IgD-negative memory B cell (primary cell): Measurements from ENCODE around the gene MYL6B. TPM values are rescaled to one million over a fixed set of nuclear protein-coding genes. Genes with fewer than 3 reads are reported as not detected.
A peak's percentile ranks its signal among the peaks of the same experiment; 100 is the strongest.
"Not testable (repeated sequence)": the region's sequence is repeated elsewhere in the genome, so short reads cannot be mapped to it uniquely, and the experiment has no call there.

Experiments
- H3K27ac Mint-ChIP-seq, 3 donors: one replicate each; pipeline ENCODE4 v1.8.0; 2020 to 2022; ENCODE audit warnings: mild to moderate bottlenecking in 3 of 3, mixed read lengths in 3 of 3, moderate library complexity in 1 of 3
- H3K27me3 Mint-ChIP-seq: one replicate; pipeline ENCODE4 v1.8.0; 2021; ENCODE audit warnings: mixed read lengths
- H3K36me3 Mint-ChIP-seq: one replicate; pipeline ENCODE4 v1.8.0; 2020; ENCODE audit warnings: mild to moderate bottlenecking, mixed read lengths
- H3K4me1 Mint-ChIP-seq, 3 donors: one replicate each; pipeline ENCODE4 v1.8.0; 2020 to 2022; ENCODE audit warnings: mixed read lengths in 3 of 3, mild to moderate bottlenecking in 1 of 3
- H3K4me3 Mint-ChIP-seq, 4 donors: one replicate each; pipeline ENCODE4 v1.8.0; 2020 to 2022; ENCODE audit warnings: mild to moderate bottlenecking in 4 of 4, mixed read lengths in 4 of 4, moderate library complexity in 3 of 4
- H3K9me3 Mint-ChIP-seq, 3 donors: one replicate each; pipeline ENCODE4 v1.8.0; 2020 to 2021; ENCODE audit warnings: mixed read lengths in 3 of 3, mild to moderate bottlenecking in 1 of 3
- polyA plus RNA-seq: library from polyadenylated mRNA; unstranded; fragments of 300-500 nt; fragmentation: Illumina TruSeq; gene quantifications from one replicate; pipeline ENCODE4 v1.2.3, GENCODE V29; 2021

MYL6B gene
- polyA plus RNA-seq: 25.2 TPM

- Mint-ChIP-seq H3K27ac (peak within 1 kb of the TSS; percentile 87 to 96 (median 91)), H3K4me1 (peaks cover 9 to 26% (median 12%) of the 10 kb centered on the region in 3 donors), H3K27me3 (no peaks in the 10 kb centered on the region), H3K4me3 (peak within 1 kb of the TSS; percentile 87 to 97 (median 94)), H3K9me3 (no peaks in the 10 kb centered on the region), H3K36me3 (no peaks in the 10 kb centered on the region)
These were observed at the start of gene MYL6B for GRCh38 chr12:56152132-56152755. Gene MYL6B, plus strand, starts transcription at chr12:56152587. Its CDS starts 1,332 bp downstream, at chr12:56153919.

DNA sequence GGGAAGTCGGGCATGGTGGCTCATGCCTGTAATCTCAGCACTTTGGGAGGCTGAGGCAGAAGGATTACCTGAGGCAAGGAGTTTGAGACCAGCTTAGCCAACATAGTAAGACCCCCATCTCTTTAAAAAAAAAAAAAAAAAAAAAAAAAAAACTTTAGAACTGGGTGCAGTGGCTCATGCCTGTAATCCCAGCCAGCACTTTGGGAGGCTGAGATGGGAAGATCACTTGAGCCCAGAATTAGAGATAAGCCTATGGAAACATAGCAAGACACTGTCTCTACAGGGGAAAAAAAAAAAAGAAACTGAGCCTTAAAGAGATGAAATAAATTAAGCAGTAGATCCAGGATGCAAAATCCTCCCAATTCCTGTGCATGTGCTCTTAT lies 49.7 kb upstream of the MYL6B start:
- Mint-ChIP-seq H3K36me3 (peaks cover 2% of the 10 kb centered on the region), H3K9me3 (no peaks in the 10 kb centered on the region), H3K27ac (peak overlapping the region in 1 of 3 donors; percentile 86), H3K27me3 (peaks cover 4% of the 10 kb centered on the region), H3K4me3 (peak overlapping the region in 3 of 4 donors; percentile 24 to 96 (median 94)), H3K4me1 (peaks cover 7 to 28% (median 27%) of the 10 kb centered on the region in 3 donors)

DNA sequence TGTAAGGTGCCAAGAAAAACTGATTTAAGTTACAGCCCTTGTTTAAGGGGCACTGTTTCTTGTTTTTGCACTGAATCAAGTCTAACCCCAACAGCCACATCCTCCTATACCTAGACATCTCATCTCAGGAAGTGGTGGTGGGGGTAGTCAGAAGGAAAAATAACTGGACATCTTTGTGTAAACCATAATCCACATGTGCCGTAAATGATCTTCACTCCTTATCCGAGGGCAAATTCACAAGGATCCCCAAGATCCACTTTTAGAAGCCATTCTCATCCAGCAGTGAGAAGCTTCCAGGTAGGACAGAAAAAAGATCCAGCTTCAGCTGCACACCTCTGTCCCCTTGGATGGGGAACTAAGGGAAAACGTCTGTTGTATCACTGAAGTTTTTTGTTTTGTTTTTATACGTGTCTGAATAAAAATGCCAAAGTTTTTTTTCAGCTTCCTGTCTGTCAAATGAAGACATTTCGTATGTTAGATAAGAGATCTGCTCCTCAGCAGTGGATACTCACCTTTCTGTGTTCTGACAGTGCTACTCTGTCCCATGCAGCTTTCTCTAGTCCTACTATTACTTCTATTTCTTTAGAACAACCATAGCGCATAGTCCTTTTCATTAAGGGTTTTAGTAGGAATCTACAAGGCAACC lies 49.2 kb upstream of the MYL6B start:
- H3K36me3 Mint-ChIP-seq: peaks cover 2% of the 10 kb centered on the region
- peak overlapping the region; percentile 86 to 97 (median 93) for H3K27ac Mint-ChIP-seq
- peaks cover 2% of the 10 kb centered on the region for H3K27me3 Mint-ChIP-seq
- H3K4me3 Mint-ChIP-seq: peak overlapping the region; percentile 94 to 100 (median 98)
- H3K9me3 Mint-ChIP-seq: no peaks in the 10 kb centered on the region
- H3K4me1 Mint-ChIP-seq: peaks cover 7 to 28% (median 27%) of the 10 kb centered on the region in 3 donors

- Mint-ChIP-seq H3K4me1 (peaks cover 7 to 28% (median 27%) of the 10 kb centered on the region in 3 donors), H3K27ac (peak overlapping the region; percentile 86 to 97 (median 93)), H3K36me3 (peaks cover 2% of the 10 kb centered on the region), H3K4me3 (peak overlapping the region; percentile 94 to 100 (median 98)), H3K9me3 (no peaks in the 10 kb centered on the region), H3K27me3 (peaks cover 2% of the 10 kb centered on the region)
These were observed 48.6 kb upstream of the MYL6B start for GRCh38 chr12:56103823-56104108.

- peaks cover 7 to 28% (median 27%) of the 10 kb centered on the region in 3 donors for H3K4me1 Mint-ChIP-seq
- peak within 1 kb of the TSS; percentile 86 to 97 (median 93) for H3K27ac Mint-ChIP-seq
- H3K36me3 Mint-ChIP-seq: peaks cover 2% of the 10 kb centered on the region
- no peaks in the 10 kb centered on the region for H3K9me3 Mint-ChIP-seq
- peaks cover under 1% of the 10 kb centered on the region for H3K27me3 Mint-ChIP-seq
- H3K4me3 Mint-ChIP-seq: peak within 1 kb of the TSS; percentile 94 to 100 (median 98)
These were observed 48.1 kb upstream of the MYL6B start, which contains the start of gene PA2G4 for GRCh38 chr12:56104109-56104814. Gene PA2G4, plus strand, starts transcription at chr12:56104559. Its CDS starts 179 bp downstream, at chr12:56104738.

DNA sequence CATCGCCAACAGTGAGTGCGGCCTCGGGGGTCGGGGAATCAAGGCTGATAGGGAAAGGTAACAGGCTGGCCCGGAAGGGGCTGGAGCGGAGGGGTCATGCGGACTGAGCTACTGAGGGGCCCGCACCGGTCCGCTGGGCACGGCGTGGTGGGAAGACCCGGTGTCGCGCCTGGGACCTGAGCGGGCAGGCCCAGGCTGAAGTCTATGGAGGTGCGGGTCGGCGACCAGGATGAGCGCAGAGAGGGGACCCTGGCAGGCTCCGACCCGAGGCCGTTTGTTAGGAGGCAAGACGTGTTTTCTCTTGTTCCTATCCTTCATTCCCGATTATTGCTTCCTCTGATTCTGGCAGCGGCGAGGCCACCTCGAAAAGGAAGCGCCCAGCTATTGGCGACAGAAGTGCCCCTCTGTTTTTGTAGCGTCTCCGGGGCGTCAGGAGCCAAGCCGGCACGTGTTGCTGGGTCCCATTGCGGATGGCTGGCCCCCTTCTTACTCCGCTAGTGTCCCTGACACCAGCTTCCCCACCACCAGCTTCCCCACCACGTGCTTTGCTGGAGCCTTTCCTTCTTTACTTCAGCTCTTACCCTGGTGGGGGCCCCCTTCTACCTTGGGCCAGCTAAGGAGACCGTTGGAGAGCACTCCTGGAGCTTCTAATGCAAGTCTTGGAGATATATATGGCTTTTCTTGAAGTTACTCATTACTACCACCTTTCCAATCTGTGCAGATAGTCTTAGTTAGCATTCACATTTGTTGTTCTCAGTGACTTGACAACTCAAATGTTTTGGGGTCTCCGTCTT lies 47.4 kb upstream of the MYL6B start:
- peaks cover 2% of the 10 kb centered on the region for H3K36me3 Mint-ChIP-seq
- H3K4me3 Mint-ChIP-seq: peak overlapping the region; percentile 94 to 100 (median 98)
- peak overlapping the region; percentile 86 to 97 (median 93) for H3K27ac Mint-ChIP-seq
- no peaks in the 10 kb centered on the region for H3K9me3 Mint-ChIP-seq
- H3K27me3 Mint-ChIP-seq: no peaks in the 10 kb centered on the region
- H3K4me1 Mint-ChIP-seq: peaks cover 7 to 28% (median 27%) of the 10 kb centered on the region in 3 donors

DNA sequence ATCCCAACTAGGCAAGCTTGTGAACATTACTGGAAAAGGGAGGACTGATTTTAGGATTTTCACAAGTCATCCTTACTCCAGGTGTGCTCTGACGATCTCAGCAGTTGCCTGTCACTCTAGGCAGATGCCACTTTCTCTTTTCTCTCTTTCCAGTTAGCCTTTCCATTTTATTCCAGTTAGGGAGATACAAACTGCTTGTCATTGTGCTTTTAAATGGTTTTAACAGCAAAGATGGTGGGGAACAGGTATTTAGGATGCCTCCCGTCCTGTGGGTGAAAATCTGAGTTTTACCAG lies 46.8 kb upstream of the MYL6B start:
- Mint-ChIP-seq H3K36me3 (peaks cover 2% of the 10 kb centered on the region), H3K4me1 (peaks cover 7 to 28% (median 27%) of the 10 kb centered on the region in 3 donors), H3K9me3 (no peaks in the 10 kb centered on the region), H3K4me3 (peak overlapping the region; percentile 94 to 100 (median 98)), H3K27me3 (no peaks in the 10 kb centered on the region), H3K27ac (peak overlapping the region in 1 of 3 donors; percentile 86)

- no peaks in the 10 kb centered on the region for H3K27me3 Mint-ChIP-seq
- H3K4me3 Mint-ChIP-seq: peak overlapping the region in 2 of 4 donors; percentile 33 to 94
- H3K27ac Mint-ChIP-seq: no peak overlapping the region
- peaks cover 7% of the 10 kb centered on the region for H3K36me3 Mint-ChIP-seq
- H3K4me1 Mint-ChIP-seq: peaks cover 7 to 27% (median 26%) of the 10 kb centered on the region in 3 donors
- no peaks in the 10 kb centered on the region for H3K9me3 Mint-ChIP-seq
These were observed 45.1 kb upstream of the MYL6B start for GRCh38 chr12:56107242-56107641.

- peaks cover 10% of the 10 kb centered on the region for H3K36me3 Mint-ChIP-seq
- no peak overlapping the region for H3K4me3 Mint-ChIP-seq
- no peaks in the 10 kb centered on the region for H3K9me3 Mint-ChIP-seq
- no peak overlapping the region for H3K27ac Mint-ChIP-seq
- H3K27me3 Mint-ChIP-seq: no peaks in the 10 kb centered on the region
- H3K4me1 Mint-ChIP-seq: peaks cover 10 to 11% (median 10%) of the 10 kb centered on the region in 3 donors
These were observed 41.8 kb upstream of the MYL6B start for GRCh38 chr12:56110571-56110970.

- H3K9me3 Mint-ChIP-seq: no peaks in the 10 kb centered on the region
- H3K4me1 Mint-ChIP-seq: peaks cover 13 to 18% (median 17%) of the 10 kb centered on the region in 3 donors
- H3K4me3 Mint-ChIP-seq: peak overlapping the region in 3 of 4 donors; percentile 54 to 72 (median 70)
- H3K27ac Mint-ChIP-seq: peak overlapping the region in 1 of 3 donors; percentile 21
- no peaks in the 10 kb centered on the region for H3K27me3 Mint-ChIP-seq
- peaks cover 15% of the 10 kb centered on the region for H3K36me3 Mint-ChIP-seq
These were observed 38.3 kb upstream of the MYL6B start for GRCh38 chr12:56114084-56114483.

- H3K4me1 Mint-ChIP-seq: peaks cover 18 to 24% (median 23%) of the 10 kb centered on the region in 3 donors
- H3K27ac Mint-ChIP-seq: peak overlapping the region; percentile 88 to 99 (median 96)
- peaks cover 15% of the 10 kb centered on the region for H3K36me3 Mint-ChIP-seq
- H3K27me3 Mint-ChIP-seq: no peaks in the 10 kb centered on the region
- H3K4me3 Mint-ChIP-seq: peak overlapping the region; percentile 85 to 99 (median 96)
- H3K9me3 Mint-ChIP-seq: no peaks in the 10 kb centered on the region
These were observed 37.1 kb upstream of the MYL6B start for GRCh38 chr12:56115329-56115728.

GRCh38 chr12:56116267-56117081 lies 35.9 kb upstream of the MYL6B start, which contains the start of gene RPL41:
Gene RPL41, plus strand, starts transcription at chr12:56116633.
- Mint-ChIP-seq H3K27ac (peak within 1 kb of the TSS; percentile 88 to 99 (median 96)), H3K9me3 (no peaks in the 10 kb centered on the region), H3K4me1 (peaks cover 18 to 24% (median 23%) of the 10 kb centered on the region in 3 donors), H3K36me3 (peaks cover 11% of the 10 kb centered on the region), H3K4me3 (peak within 1 kb of the TSS; percentile 85 to 99 (median 96)), H3K27me3 (no peaks in the 10 kb centered on the region)

GRCh38 chr12:56117082-56117706 lies 35.2 kb upstream of the MYL6B start:
- H3K4me3 Mint-ChIP-seq: peak overlapping the region; percentile 85 to 99 (median 96)
- peaks cover 11% of the 10 kb centered on the region for H3K36me3 Mint-ChIP-seq
- peaks cover 18 to 24% (median 23%) of the 10 kb centered on the region in 3 donors for H3K4me1 Mint-ChIP-seq

More at GRCh38 chr12:56117082-56117706, 35.2 kb upstream of the MYL6B start:
- H3K27me3 Mint-ChIP-seq, H3K9me3 Mint-ChIP-seq: not testable (repeated sequence)
- peak overlapping the region; percentile 88 to 99 (median 96) for H3K27ac Mint-ChIP-seq
